SKM-1 (cell line): ENCODE data around the gene CYP4X1.
"Not testable (repeated sequence)": the region's sequence is repeated elsewhere in the genome, so short reads cannot be mapped to it uniquely, and the experiment has no call there.

Source experiments
- DNase-seq: peaks from one replicate; lab custom pipeline; 2025; ENCODE audit not compliant: unreplicated experiment; lab: John Stamatoyannopoulos, UW

Gene CYP4X1

GRCh38 chr1:47069509-47069908 is 46.0 kb downstream of the CYP4X1 start:
- not testable (repeated sequence) for DNase-seq

- DNase-seq: not testable (repeated sequence)
Observed at GRCh38 chr1:47089356-47089755, 65.9 kb downstream of the CYP4X1 start.

GRCh38 chr1:47091476-47091875 is 68.0 kb downstream of the CYP4X1 start:
- not testable (repeated sequence) for DNase-seq
